HepG2 (cell line): ENCODE data around the gene ING5. TPM values are rescaled to one million over a fixed set of nuclear protein-coding genes. Genes with fewer than 3 reads are reported as not detected.

Source experiments
- BRCA1 ChIP-seq: sonication (generic); formaldehyde crosslinking; IDR thresholded peaks from 2 replicates; pipeline ENCODE4 v1.4.0; 2020; ENCODE audit warnings: missing genetic modification reagents
- CCDC6 ChIP-seq: sonication (generic); formaldehyde crosslinking; IDR thresholded peaks from 2 replicates; pipeline ENCODE4 v1.8.1; 2022; ENCODE audit warnings: mild to moderate bottlenecking, missing genetic modification reagents, moderate library complexity
- CREB1 ChIP-seq, 2 experiments: fragments of 450-650 bp in 1 of 2; IDR thresholded peaks; 2 replicates each; pipeline ENCODE4 v1.6.1; 2016 to 2017; ENCODE audit warnings: control low read depth in 1 of 2, mild to moderate bottlenecking in 1 of 2, missing compliant biosample characterization in 1 of 2, missing genetic modification characterization in 1 of 2
- ELF1 ChIP-seq: sonication (generic); formaldehyde crosslinking; IDR thresholded peaks from 2 replicates; pipeline ENCODE4 v1.4.0; 2020; ENCODE audit warnings: missing genetic modification reagents
- NBN ChIP-seq: fragments of 450-650 bp; conservative IDR thresholded peaks from 2 replicates; pipeline ENCODE4 v1.6.1; 2017
- NFE2L1 ChIP-seq: sonication (generic); formaldehyde crosslinking; IDR thresholded peaks from 2 replicates; pipeline ENCODE4 v1.4.0; 2020; ENCODE audit warnings: missing genetic modification reagents, mild to moderate bottlenecking, borderline replicate concordance
- PHF20 ChIP-seq: sonication (generic); formaldehyde crosslinking; IDR thresholded peaks from 2 replicates; pipeline ENCODE4 v1.5.0; 2020; ENCODE audit warnings: mild to moderate bottlenecking, missing genetic modification reagents
- PHF21A ChIP-seq: sonication (generic); formaldehyde crosslinking; IDR thresholded peaks from 2 replicates; pipeline ENCODE4 v1.5.0; 2020; ENCODE audit warnings: mild to moderate bottlenecking, missing genetic modification reagents
- PRPF4 ChIP-seq: fragments of 200-400 bp; formaldehyde crosslinking; IDR thresholded peaks from 2 replicates; pipeline ENCODE4 v1.6.1; 2016; ENCODE audit warnings: low read length, low read depth; ENCODE audit not compliant: poor library complexity, severe bottlenecking
- SPEN ChIP-seq: sonication (generic); formaldehyde crosslinking; IDR thresholded peaks from 2 replicates; pipeline ENCODE4 v1.5.1; 2020; ENCODE audit warnings: low read depth, mild to moderate bottlenecking, missing genetic modification reagents
- SYNCRIP ChIP-seq: fragments of 200-400 bp; formaldehyde crosslinking; IDR thresholded peaks from 2 replicates; pipeline ENCODE4 v1.6.1; 2018; ENCODE audit warnings: mild to moderate bottlenecking, low read depth, low read length; ENCODE audit not compliant: insufficient read depth
- YY1 ChIP-seq: IDR thresholded peaks from 2 replicates; pipeline ENCODE4 v1.6.1; 2011; ENCODE audit warnings: low read length, low read depth, moderate library complexity, mild to moderate bottlenecking; ENCODE audit not compliant: insufficient read depth, insufficient replicate concordance
- ZNF333 ChIP-seq: sonication (generic); formaldehyde crosslinking; IDR thresholded peaks from 2 replicates; pipeline ENCODE4 v1.4.0; 2020; ENCODE audit warnings: mild to moderate bottlenecking, missing genetic modification reagents, borderline replicate concordance
- ZNF343 ChIP-seq: sonication (generic); formaldehyde crosslinking; IDR thresholded peaks from 2 replicates; pipeline ENCODE4 v1.4.0; 2020; ENCODE audit warnings: mild to moderate bottlenecking, missing genetic modification reagents
- ZNF598 ChIP-seq: sonication (generic); formaldehyde crosslinking; IDR thresholded peaks from 2 replicates; pipeline ENCODE4 v1.5.1; 2020; ENCODE audit warnings: mild to moderate bottlenecking, missing genetic modification reagents, borderline replicate concordance
- polyA plus RNA-seq, 8 experiments: library from polyadenylated mRNA; depleted of rRNA in 3 of 8; stranded (reverse) in 7 of 8; unstranded in 1 of 8; fragments of >200 nt; fragmentation: Illumina TruSeq in 4 of 8; extraction: Trizol in 4 of 8; gene quantifications; 2 replicates each; pipeline versions ENCODE4 v1.2.1 to v1.2.3, GENCODE V29; 2011 to 2016; ENCODE audit warnings: low read depth in 4 of 8, missing spikeins in 1 of 8, mixed read lengths in 1 of 8; ENCODE audit not compliant: insufficient read depth in 1 of 8
- total RNA-seq, 5 experiments: library from RNA; depleted of rRNA; stranded (reverse); fragments of >200 nt; fragmentation: Illumina TruSeq; extraction: Trizol; gene quantifications; 2 replicates each; pipeline ENCODE4 v1.2.3, GENCODE V29; 2016; ENCODE audit warnings: low read depth in 1 of 5
- TF ChIP-seq, protein P1 (sequence below): sonication (generic); formaldehyde crosslinking; IDR thresholded peaks from 2 replicates; pipeline ENCODE4 v1.5.1; 2020; ENCODE audit warnings: missing genetic modification reagents, mild to moderate bottlenecking, borderline replicate concordance
- TF ChIP-seq, protein P2 (sequence below): sonication (generic); formaldehyde crosslinking; IDR thresholded peaks from 2 replicates; pipeline ENCODE4 v1.4.0; 2020; ENCODE audit warnings: missing genetic modification reagents, borderline replicate concordance
- TF ChIP-seq, protein P3 (sequence below): sonication (generic); formaldehyde crosslinking; IDR thresholded peaks from 2 replicates; pipeline ENCODE4 v1.5.0; 2020; ENCODE audit warnings: missing genetic modification reagents
- TF ChIP-seq, protein P4 (sequence below): sonication (generic); formaldehyde crosslinking; IDR thresholded peaks from 2 replicates; pipeline ENCODE4 v1.5.0; 2020; ENCODE audit warnings: missing genetic modification reagents, mild to moderate bottlenecking, borderline replicate concordance
- TF ChIP-seq, protein P5 (sequence below): sonication (generic); formaldehyde crosslinking; IDR thresholded peaks from 2 replicates; pipeline ENCODE4 v1.5.1; 2020; ENCODE audit warnings: mild to moderate bottlenecking, missing genetic modification reagents, moderate library complexity

The ING5 gene
- total and polyA plus RNA-seq, 2 of the 13 experiments (the other 11 are each of a cell fraction or from before 2014, with no cell fraction given) = 61.9 to 71.9 TPM

DNA sequence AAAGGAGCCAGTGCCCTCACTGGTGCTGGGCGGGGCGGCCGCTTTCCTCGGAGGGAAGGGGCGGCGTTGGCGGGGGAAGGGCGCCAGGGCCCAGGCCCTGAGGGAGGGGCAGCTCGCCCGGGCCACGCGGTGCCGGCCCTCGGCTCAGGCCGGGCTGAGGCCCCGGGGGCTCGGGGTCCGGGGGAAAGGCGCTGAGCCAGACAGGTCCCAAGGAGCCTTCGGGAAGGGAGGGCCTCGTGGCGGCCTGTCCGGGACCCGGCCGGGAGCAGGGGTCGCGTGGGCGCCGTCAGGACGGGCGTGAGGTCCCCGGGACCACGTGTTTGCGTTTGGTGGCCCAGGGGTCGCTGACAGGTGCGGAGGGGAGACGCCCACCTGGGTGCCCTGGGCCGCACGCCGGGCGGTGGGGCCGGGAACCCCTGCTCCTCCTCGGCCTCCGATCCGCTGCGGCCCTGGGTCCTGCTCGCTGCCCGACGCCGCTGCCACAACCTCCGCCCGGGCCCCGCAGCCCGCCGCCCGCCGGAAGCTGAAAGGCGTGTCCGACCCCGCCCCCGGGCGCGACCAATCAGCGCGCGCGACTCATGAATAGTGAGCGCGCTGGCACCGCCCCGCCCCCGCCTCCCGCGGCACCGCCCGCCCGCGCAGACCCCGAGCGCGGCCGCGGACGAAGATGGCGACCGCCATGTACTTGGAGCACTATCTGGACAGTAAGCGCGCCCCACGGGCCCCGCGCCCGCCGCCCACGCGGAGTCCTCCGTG lies at the start of gene ING5 (continued):
- TF ChIP-seq, protein P1, sequence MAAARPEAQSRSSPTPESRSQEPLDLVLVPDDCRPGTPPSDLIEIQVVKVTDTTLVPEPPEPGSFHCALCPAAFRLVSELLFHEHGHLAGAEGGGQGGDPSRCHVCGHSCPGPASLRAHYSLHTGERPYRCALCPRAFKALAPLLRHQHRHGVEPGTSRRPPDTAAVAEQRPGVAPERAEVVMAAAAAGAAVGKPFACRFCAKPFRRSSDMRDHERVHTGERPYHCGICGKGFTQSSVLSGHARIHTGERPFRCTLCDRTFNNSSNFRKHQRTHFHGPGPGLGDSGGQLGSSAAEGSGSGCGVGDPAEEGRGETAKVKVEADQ (CRISPR knock-in tag) = peak; percentile 66; the same call in 1 of the 2 replicates
- TF ChIP-seq, protein P2, sequence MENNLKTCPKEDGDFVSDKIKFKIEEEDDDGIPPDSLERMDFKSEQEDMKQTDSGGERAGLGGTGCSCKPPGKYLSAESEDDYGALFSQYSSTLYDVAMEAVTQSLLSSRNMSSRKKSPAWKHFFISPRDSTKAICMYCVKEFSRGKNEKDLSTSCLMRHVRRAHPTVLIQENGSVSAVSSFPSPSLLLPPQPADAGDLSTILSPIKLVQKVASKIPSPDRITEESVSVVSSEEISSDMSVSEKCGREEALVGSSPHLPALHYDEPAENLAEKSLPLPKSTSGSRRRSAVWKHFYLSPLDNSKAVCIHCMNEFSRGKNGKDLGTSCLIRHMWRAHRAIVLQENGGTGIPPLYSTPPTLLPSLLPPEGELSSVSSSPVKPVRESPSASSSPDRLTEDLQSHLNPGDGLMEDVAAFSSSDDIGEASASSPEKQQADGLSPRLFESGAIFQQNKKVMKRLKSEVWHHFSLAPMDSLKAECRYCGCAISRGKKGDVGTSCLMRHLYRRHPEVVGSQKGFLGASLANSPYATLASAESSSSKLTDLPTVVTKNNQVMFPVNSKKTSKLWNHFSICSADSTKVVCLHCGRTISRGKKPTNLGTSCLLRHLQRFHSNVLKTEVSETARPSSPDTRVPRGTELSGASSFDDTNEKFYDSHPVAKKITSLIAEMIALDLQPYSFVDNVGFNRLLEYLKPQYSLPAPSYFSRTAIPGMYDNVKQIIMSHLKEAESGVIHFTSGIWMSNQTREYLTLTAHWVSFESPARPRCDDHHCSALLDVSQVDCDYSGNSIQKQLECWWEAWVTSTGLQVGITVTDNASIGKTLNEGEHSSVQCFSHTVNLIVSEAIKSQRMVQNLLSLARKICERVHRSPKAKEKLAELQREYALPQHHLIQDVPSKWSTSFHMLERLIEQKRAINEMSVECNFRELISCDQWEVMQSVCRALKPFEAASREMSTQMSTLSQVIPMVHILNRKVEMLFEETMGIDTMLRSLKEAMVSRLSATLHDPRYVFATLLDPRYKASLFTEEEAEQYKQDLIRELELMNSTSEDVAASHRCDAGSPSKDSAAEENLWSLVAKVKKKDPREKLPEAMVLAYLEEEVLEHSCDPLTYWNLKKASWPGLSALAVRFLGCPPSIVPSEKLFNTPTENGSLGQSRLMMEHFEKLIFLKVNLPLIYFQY (CRISPR knock-in tag) = peak; percentile 80; the same call in 1 of the 2 replicates
- TF ChIP-seq ELF1 = no peak; the same call in 1 of the 2 replicates
- TF ChIP-seq ZNF333 = peak; percentile 79; the same call in 1 of the 2 replicates
- no peak for TF ChIP-seq PRPF4
- peak; percentile 93 for TF ChIP-seq SPEN (CRISPR knock-in tag)
- peak; percentile 61 for TF ChIP-seq PHF20
- TF ChIP-seq, protein P3, sequence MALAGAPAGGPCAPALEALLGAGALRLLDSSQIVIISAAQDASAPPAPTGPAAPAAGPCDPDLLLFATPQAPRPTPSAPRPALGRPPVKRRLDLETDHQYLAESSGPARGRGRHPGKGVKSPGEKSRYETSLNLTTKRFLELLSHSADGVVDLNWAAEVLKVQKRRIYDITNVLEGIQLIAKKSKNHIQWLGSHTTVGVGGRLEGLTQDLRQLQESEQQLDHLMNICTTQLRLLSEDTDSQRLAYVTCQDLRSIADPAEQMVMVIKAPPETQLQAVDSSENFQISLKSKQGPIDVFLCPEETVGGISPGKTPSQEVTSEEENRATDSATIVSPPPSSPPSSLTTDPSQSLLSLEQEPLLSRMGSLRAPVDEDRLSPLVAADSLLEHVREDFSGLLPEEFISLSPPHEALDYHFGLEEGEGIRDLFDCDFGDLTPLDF (CRISPR knock-in tag) = no peak
- no peak for TF ChIP-seq CCDC6 (CRISPR knock-in tag)
- TF ChIP-seq, protein P4, sequence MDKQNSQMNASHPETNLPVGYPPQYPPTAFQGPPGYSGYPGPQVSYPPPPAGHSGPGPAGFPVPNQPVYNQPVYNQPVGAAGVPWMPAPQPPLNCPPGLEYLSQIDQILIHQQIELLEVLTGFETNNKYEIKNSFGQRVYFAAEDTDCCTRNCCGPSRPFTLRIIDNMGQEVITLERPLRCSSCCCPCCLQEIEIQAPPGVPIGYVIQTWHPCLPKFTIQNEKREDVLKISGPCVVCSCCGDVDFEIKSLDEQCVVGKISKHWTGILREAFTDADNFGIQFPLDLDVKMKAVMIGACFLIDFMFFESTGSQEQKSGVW = no peak
- TF ChIP-seq NBN = no peak
- TF ChIP-seq ZNF598 (CRISPR knock-in tag) = 0 out of 2 replicates have a peak, but pooled peaks have one; percentile 62
- peak; percentile 95 for TF ChIP-seq YY1
- no peak for TF ChIP-seq SYNCRIP
- peak; percentile 31; the same call in 1 of the 2 replicates for TF ChIP-seq BRCA1 (CRISPR knock-in tag)
- TF ChIP-seq, protein P5, sequence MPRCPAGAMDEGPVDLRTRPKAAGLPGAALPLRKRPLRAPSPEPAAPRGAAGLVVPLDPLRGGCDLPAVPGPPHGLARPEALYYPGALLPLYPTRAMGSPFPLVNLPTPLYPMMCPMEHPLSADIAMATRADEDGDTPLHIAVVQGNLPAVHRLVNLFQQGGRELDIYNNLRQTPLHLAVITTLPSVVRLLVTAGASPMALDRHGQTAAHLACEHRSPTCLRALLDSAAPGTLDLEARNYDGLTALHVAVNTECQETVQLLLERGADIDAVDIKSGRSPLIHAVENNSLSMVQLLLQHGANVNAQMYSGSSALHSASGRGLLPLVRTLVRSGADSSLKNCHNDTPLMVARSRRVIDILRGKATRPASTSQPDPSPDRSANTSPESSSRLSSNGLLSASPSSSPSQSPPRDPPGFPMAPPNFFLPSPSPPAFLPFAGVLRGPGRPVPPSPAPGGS = peak; percentile 93
- peak; percentile 22; the same call in 1 of the 2 replicates for TF ChIP-seq CREB1 (IDR thresholded peaks at IDR 0.05)
- no peak for TF ChIP-seq CREB1 (CRISPR knock-in tag; IDR thresholded peaks at IDR 0.05)
- no peak for TF ChIP-seq NFE2L1 (CRISPR knock-in tag)
- peak; percentile 80 for TF ChIP-seq PHF21A
- peak; percentile 93; the same call in 1 of the 2 replicates for TF ChIP-seq ZNF343 (CRISPR knock-in tag)
